Measurements from ENCODE around the gene MMP14. TPM values are rescaled to one million over a fixed set of nuclear protein-coding genes. Genes with fewer than 3 reads are reported as not detected.

The MMP14 gene
- total and polyA plus RNA-seq, 2 of the 13 experiments (the other 11 are each of a cell fraction or from before 2014, with no cell fraction given): 5.2 to 9.8 TPM

GRCh38 chr14:22807432-22808087 lies 28.8 kb upstream of the MMP14 start (continued):
- no peak for TF ChIP-seq DZIP1 (CRISPR knock-in tag; IDR thresholded peaks at IDR 0.05)
- TF ChIP-seq ZNF550 (CRISPR knock-in tag; IDR thresholded peaks at IDR 0.05; ENCODE audit: borderline replicate concordance): no peak
- TF ChIP-seq HINFP (CRISPR knock-in tag; IDR thresholded peaks at IDR 0.05; ENCODE audit: low read depth): peak; percentile 17; the same call in 1 of the 2 replicates
- no peak for TF ChIP-seq SIX1 (CRISPR knock-in tag; IDR thresholded peaks at IDR 0.05; ENCODE audit: borderline replicate concordance)
- TF ChIP-seq NONO (IDR thresholded peaks at IDR 0.05): no peak
- no peak; the same call in 1 of the 2 replicates for TF ChIP-seq NONO (CRISPR knock-in tag; conservative IDR thresholded peaks at IDR 0.05)
- peak; percentile 13; the same call in 1 of the 2 replicates for TF ChIP-seq SMC3 (IDR thresholded peaks at IDR 0.05; ENCODE audit: low read length)
- no peak for TF ChIP-seq ZNF138 (CRISPR knock-in tag; IDR thresholded peaks at IDR 0.05; ENCODE audit: low read depth)
- no peak for TF ChIP-seq ISX (CRISPR knock-in tag; conservative IDR thresholded peaks at IDR 0.05)
- TF ChIP-seq ATF7-NPFF (CRISPR knock-in tag; IDR thresholded peaks at IDR 0.05; ENCODE audit: low read depth): 0 out of 2 replicates have a peak, but pooled peaks have one; percentile 27
- TF ChIP-seq SSRP1 (CRISPR knock-in tag; IDR thresholded peaks at IDR 0.05): no peak
- no peak for TF ChIP-seq ZNF142 (CRISPR knock-in tag; IDR thresholded peaks at IDR 0.05)
- TF ChIP-seq STAT6 (CRISPR knock-in tag; IDR thresholded peaks at IDR 0.05; ENCODE audit: borderline replicate concordance): peak; percentile 56; the same call in 1 of the 2 replicates
